Measurements from ENCODE around the gene C3orf20. TPM values are rescaled to one million over a fixed set of nuclear protein-coding genes. Genes with fewer than 3 reads are reported as not detected.

The C3orf20 gene
- polyA plus RNA-seq, 2 donors: not detected

- H3K27ac ChIP-seq (ENCODE audit: low read depth in 2 of 2, low read length in 1 of 2): no peak overlapping the region
- WGBS, 2 donors: 79 to 84% methylated on average over 11 of the region's 11 CpGs
These were observed 93.3 kb downstream of the C3orf20 start for GRCh38 chr3:14768182-14768790.

GRCh38 chr3:14768881-14769280 lies 93.9 kb downstream of the C3orf20 start:
- H3K27ac ChIP-seq (ENCODE audit: low read depth in 2 of 2, low read length in 1 of 2): no peak overlapping the region
- H3K36me3 ChIP-seq (ENCODE audit: control insufficient read depth in 2 of 2, insufficient read depth in 2 of 2, low read length in 1 of 2): no peaks in the 10 kb centered on the region
- no peaks in the 10 kb centered on the region for H3K27me3 ChIP-seq (ENCODE audit: control insufficient read depth in 1 of 2, insufficient read depth in 2 of 2, low read length in 2 of 2)
- WGBS, 2 donors: 77 to 80% methylated on average over 6 of the region's 6 CpGs
- no peak overlapping the region for H3K4me3 ChIP-seq (ENCODE audit: low read depth in 1 of 2, low read length in 2 of 2)
- no peaks in the 10 kb centered on the region for H3K4me1 ChIP-seq (ENCODE audit: control insufficient read depth in 2 of 2, insufficient read depth in 2 of 2, low read length in 1 of 2)
- no peaks in the 10 kb centered on the region for H3K9me3 ChIP-seq (ENCODE audit: control insufficient read depth in 2 of 2, insufficient read depth in 1 of 2, low read depth in 1 of 2, low read length in 1 of 2)

More at GRCh38 chr3:14768182-14768790, 93.3 kb downstream of the C3orf20 start:
- Histone ChIP-seq H3K4me3 (ENCODE audit: low read depth in 1 of 2, low read length in 2 of 2) (no peak overlapping the region), H3K27me3 (ENCODE audit: control insufficient read depth in 1 of 2, insufficient read depth in 2 of 2, low read length in 2 of 2) (no peaks in the 10 kb centered on the region), H3K4me1 (ENCODE audit: control insufficient read depth in 2 of 2, insufficient read depth in 2 of 2, low read length in 1 of 2) (no peaks in the 10 kb centered on the region), H3K9me3 (ENCODE audit: control insufficient read depth in 2 of 2, insufficient read depth in 1 of 2, low read depth in 1 of 2, low read length in 1 of 2) (no peaks in the 10 kb centered on the region), H3K36me3 (ENCODE audit: control insufficient read depth in 2 of 2, insufficient read depth in 2 of 2, low read length in 1 of 2) (no peaks in the 10 kb centered on the region)

- no peaks in the 10 kb centered on the region for H3K27me3 ChIP-seq (ENCODE audit: control insufficient read depth in 1 of 2, insufficient read depth in 2 of 2, low read length in 2 of 2)
- no peak overlapping the region for H3K27ac ChIP-seq (ENCODE audit: low read depth in 2 of 2, low read length in 1 of 2)
- WGBS, 2 donors: 88 to 89% methylated on average over 11 of the region's 11 CpGs
- H3K36me3 ChIP-seq (ENCODE audit: control insufficient read depth in 2 of 2, insufficient read depth in 2 of 2, low read length in 1 of 2): no peaks in the 10 kb centered on the region
- no peaks in the 10 kb centered on the region for H3K4me1 ChIP-seq (ENCODE audit: control insufficient read depth in 2 of 2, insufficient read depth in 2 of 2, low read length in 1 of 2)
- no peak overlapping the region for H3K4me3 ChIP-seq (ENCODE audit: low read depth in 1 of 2, low read length in 2 of 2)
- H3K9me3 ChIP-seq (ENCODE audit: control insufficient read depth in 2 of 2, insufficient read depth in 1 of 2, low read depth in 1 of 2, low read length in 1 of 2): no peaks in the 10 kb centered on the region
These were observed 94.8 kb downstream of the C3orf20 start for GRCh38 chr3:14769544-14770325.

- Histone ChIP-seq H3K4me3 (ENCODE audit: low read depth in 1 of 2, low read length in 2 of 2) (no peak overlapping the region), H3K4me1 (ENCODE audit: control insufficient read depth in 2 of 2, insufficient read depth in 2 of 2, low read length in 1 of 2) (no peaks in the 10 kb centered on the region), H3K27ac (ENCODE audit: low read depth in 2 of 2, low read length in 1 of 2) (no peak overlapping the region), H3K36me3 (ENCODE audit: control insufficient read depth in 2 of 2, insufficient read depth in 2 of 2, low read length in 1 of 2) (no peaks in the 10 kb centered on the region), H3K27me3 (ENCODE audit: control insufficient read depth in 1 of 2, insufficient read depth in 2 of 2, low read length in 2 of 2) (no peaks in the 10 kb centered on the region), H3K9me3 (ENCODE audit: control insufficient read depth in 2 of 2, insufficient read depth in 1 of 2, low read depth in 1 of 2, low read length in 1 of 2) (no peaks in the 10 kb centered on the region)
- WGBS, 2 donors: 90% methylated on average over 7 of the region's 7 CpGs
These were observed 95.7 kb downstream of the C3orf20 start for GRCh38 chr3:14770591-14770990.

GRCh38 chr3:14771593-14772497 lies 96.9 kb downstream of the C3orf20 start:
- Histone ChIP-seq H3K27me3 (ENCODE audit: control insufficient read depth in 1 of 2, insufficient read depth in 2 of 2, low read length in 2 of 2) (no peaks in the 10 kb centered on the region), H3K4me1 (ENCODE audit: control insufficient read depth in 2 of 2, insufficient read depth in 2 of 2, low read length in 1 of 2) (no peaks in the 10 kb centered on the region), H3K27ac (ENCODE audit: low read depth in 2 of 2, low read length in 1 of 2) (no peak overlapping the region), H3K4me3 (ENCODE audit: low read depth in 1 of 2, low read length in 2 of 2) (no peak overlapping the region), H3K36me3 (ENCODE audit: control insufficient read depth in 2 of 2, insufficient read depth in 2 of 2, low read length in 1 of 2) (no peaks in the 10 kb centered on the region), H3K9me3 (ENCODE audit: control insufficient read depth in 2 of 2, insufficient read depth in 1 of 2, low read depth in 1 of 2, low read length in 1 of 2) (no peaks in the 10 kb centered on the region)
- 80 to 86% methylated on average over 18 of the region's 18 CpGs for WGBS, 2 donors

GRCh38 chr3:14772533-14773138 lies 97.7 kb downstream of the C3orf20 start:
- no peak overlapping the region for H3K4me3 ChIP-seq (ENCODE audit: low read depth in 1 of 2, low read length in 2 of 2)
- H3K36me3 ChIP-seq (ENCODE audit: control insufficient read depth in 2 of 2, insufficient read depth in 2 of 2, low read length in 1 of 2): no peaks in the 10 kb centered on the region
- no peaks in the 10 kb centered on the region for H3K4me1 ChIP-seq (ENCODE audit: control insufficient read depth in 2 of 2, insufficient read depth in 2 of 2, low read length in 1 of 2)
- no peak overlapping the region for H3K27ac ChIP-seq (ENCODE audit: low read depth in 2 of 2, low read length in 1 of 2)
- no peaks in the 10 kb centered on the region for H3K27me3 ChIP-seq (ENCODE audit: control insufficient read depth in 1 of 2, insufficient read depth in 2 of 2, low read length in 2 of 2)
- 84% methylated on average over 16 of the region's 16 CpGs for WGBS, 2 donors
- H3K9me3 ChIP-seq (ENCODE audit: control insufficient read depth in 2 of 2, insufficient read depth in 1 of 2, low read depth in 1 of 2, low read length in 1 of 2): no peaks in the 10 kb centered on the region

GRCh38 chr3:14773281-14773680 lies 98.3 kb downstream of the C3orf20 start:
- Histone ChIP-seq H3K4me1 (ENCODE audit: control insufficient read depth in 2 of 2, insufficient read depth in 2 of 2, low read length in 1 of 2) (no peaks in the 10 kb centered on the region), H3K27ac (ENCODE audit: low read depth in 2 of 2, low read length in 1 of 2) (no peak overlapping the region), H3K27me3 (ENCODE audit: control insufficient read depth in 1 of 2, insufficient read depth in 2 of 2, low read length in 2 of 2) (no peaks in the 10 kb centered on the region), H3K36me3 (ENCODE audit: control insufficient read depth in 2 of 2, insufficient read depth in 2 of 2, low read length in 1 of 2) (no peaks in the 10 kb centered on the region), H3K4me3 (ENCODE audit: low read depth in 1 of 2, low read length in 2 of 2) (no peak overlapping the region), H3K9me3 (ENCODE audit: control insufficient read depth in 2 of 2, insufficient read depth in 1 of 2, low read depth in 1 of 2, low read length in 1 of 2) (no peaks in the 10 kb centered on the region)

- no peaks in the 10 kb centered on the region for H3K27me3 ChIP-seq (ENCODE audit: control insufficient read depth in 1 of 2, insufficient read depth in 2 of 2, low read length in 2 of 2)
- H3K27ac ChIP-seq (ENCODE audit: low read depth in 2 of 2, low read length in 1 of 2): no peak overlapping the region
- no peak overlapping the region for H3K4me3 ChIP-seq (ENCODE audit: low read depth in 1 of 2, low read length in 2 of 2)
- H3K36me3 ChIP-seq (ENCODE audit: control insufficient read depth in 2 of 2, insufficient read depth in 2 of 2, low read length in 1 of 2): no peaks in the 10 kb centered on the region
- 84 to 90% methylated on average over 6 of the region's 6 CpGs for WGBS, 2 donors
- H3K4me1 ChIP-seq (ENCODE audit: control insufficient read depth in 2 of 2, insufficient read depth in 2 of 2, low read length in 1 of 2): no peaks in the 10 kb centered on the region
- no peaks in the 10 kb centered on the region for H3K9me3 ChIP-seq (ENCODE audit: control insufficient read depth in 2 of 2, insufficient read depth in 1 of 2, low read depth in 1 of 2, low read length in 1 of 2)
These were observed 98.8 kb downstream of the C3orf20 start for GRCh38 chr3:14773691-14774128.

GRCh38 chr3:14774431-14774830 lies 99.5 kb downstream of the C3orf20 start:
- Histone ChIP-seq H3K36me3 (ENCODE audit: control insufficient read depth in 2 of 2, insufficient read depth in 2 of 2, low read length in 1 of 2) (no peaks in the 10 kb centered on the region), H3K9me3 (ENCODE audit: control insufficient read depth in 2 of 2, insufficient read depth in 1 of 2, low read depth in 1 of 2, low read length in 1 of 2) (no peaks in the 10 kb centered on the region)
- WGBS, 2 donors: 76 to 88% methylated on average over 12 of the region's 12 CpGs

More at GRCh38 chr3:14774431-14774830, 99.5 kb downstream of the C3orf20 start:
- Histone ChIP-seq H3K4me3 (ENCODE audit: low read depth in 1 of 2, low read length in 2 of 2) (no peak overlapping the region), H3K4me1 (ENCODE audit: control insufficient read depth in 2 of 2, insufficient read depth in 2 of 2, low read length in 1 of 2) (no peaks in the 10 kb centered on the region), H3K27me3 (ENCODE audit: control insufficient read depth in 1 of 2, insufficient read depth in 2 of 2, low read length in 2 of 2) (no peaks in the 10 kb centered on the region), H3K27ac (ENCODE audit: low read depth in 2 of 2, low read length in 1 of 2) (no peak overlapping the region)

All from esophagus (tissue), 2 donors.